Fibroblast of pulmonary artery (primary cell): Measurements from ENCODE around the gene CASP10.
A peak's percentile ranks its signal among the peaks of the same experiment; 100 is the strongest.
"Not testable (repeated sequence)": the region's sequence is repeated elsewhere in the genome, so short reads cannot be mapped to it uniquely, and the experiment has no call there.

Experiments
- DNase-seq: peaks from one replicate; pipeline ENCODE4 v3.0.0-alpha.2; 2010; ENCODE audit warnings: low read depth
- H3K4me3 ChIP-seq: replicated peaks from 2 replicates; pipeline ENCODE4 v1.5.1; 2011; ENCODE audit warnings: low read depth, mild to moderate bottlenecking, control low read depth, low read length, moderate library complexity
- TF ChIP-seq, protein P1 (sequence below): IDR thresholded peaks from 2 replicates; pipeline ENCODE4 v1.5.1; 2011; ENCODE audit warnings: mild to moderate bottlenecking, control low read depth, low read length, inconsistent platforms; ENCODE audit errors: missing control alignments

CASP10 gene

DNA sequence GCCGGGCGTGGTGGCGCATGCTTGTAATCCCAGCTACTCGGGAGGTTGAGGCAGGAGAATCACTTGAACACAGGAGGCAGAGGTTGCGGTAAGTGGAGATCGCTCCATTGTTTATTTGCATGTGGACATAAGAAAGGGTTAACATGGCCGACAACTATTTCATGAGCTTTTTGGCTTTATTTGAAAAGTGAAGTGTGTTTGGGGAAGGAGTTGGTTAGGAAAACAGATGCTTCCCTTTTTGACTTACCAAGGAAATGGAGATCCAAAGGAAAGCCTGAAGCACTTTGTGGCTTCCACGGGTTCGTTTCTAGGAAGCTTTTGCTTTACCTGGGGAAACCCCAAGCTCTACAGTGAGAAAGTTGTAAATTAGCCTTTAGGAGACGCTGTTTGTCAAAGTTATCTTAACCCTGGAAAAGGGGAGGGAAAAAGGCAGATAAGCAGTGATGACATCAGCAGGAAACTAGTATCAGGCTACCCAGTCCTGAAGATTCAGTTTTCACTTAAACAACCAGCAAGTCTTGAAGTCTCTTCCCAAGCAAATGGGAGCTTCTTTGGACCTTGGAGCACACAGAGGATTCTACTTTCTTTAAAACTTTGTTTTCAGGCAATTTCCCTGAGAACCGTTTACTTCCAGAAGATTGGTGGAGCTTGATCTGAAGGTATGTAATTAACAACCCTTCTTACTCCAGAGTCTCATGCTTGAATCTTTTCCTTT is at the start of gene CASP10:
Gene CASP10, plus strand, starts transcription at position 492 of the 715 bp plus-strand sequence. CDS start 2,637 bp downstream, outside the sequence.
- peak within 1 kb of the TSS; percentile 52 for H3K4me3 ChIP-seq
- DNase-seq: peak; percentile 86
- TF ChIP-seq, protein P1, sequence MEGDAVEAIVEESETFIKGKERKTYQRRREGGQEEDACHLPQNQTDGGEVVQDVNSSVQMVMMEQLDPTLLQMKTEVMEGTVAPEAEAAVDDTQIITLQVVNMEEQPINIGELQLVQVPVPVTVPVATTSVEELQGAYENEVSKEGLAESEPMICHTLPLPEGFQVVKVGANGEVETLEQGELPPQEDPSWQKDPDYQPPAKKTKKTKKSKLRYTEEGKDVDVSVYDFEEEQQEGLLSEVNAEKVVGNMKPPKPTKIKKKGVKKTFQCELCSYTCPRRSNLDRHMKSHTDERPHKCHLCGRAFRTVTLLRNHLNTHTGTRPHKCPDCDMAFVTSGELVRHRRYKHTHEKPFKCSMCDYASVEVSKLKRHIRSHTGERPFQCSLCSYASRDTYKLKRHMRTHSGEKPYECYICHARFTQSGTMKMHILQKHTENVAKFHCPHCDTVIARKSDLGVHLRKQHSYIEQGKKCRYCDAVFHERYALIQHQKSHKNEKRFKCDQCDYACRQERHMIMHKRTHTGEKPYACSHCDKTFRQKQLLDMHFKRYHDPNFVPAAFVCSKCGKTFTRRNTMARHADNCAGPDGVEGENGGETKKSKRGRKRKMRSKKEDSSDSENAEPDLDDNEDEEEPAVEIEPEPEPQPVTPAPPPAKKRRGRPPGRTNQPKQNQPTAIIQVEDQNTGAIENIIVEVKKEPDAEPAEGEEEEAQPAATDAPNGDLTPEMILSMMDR: peak; percentile 61

DNA sequence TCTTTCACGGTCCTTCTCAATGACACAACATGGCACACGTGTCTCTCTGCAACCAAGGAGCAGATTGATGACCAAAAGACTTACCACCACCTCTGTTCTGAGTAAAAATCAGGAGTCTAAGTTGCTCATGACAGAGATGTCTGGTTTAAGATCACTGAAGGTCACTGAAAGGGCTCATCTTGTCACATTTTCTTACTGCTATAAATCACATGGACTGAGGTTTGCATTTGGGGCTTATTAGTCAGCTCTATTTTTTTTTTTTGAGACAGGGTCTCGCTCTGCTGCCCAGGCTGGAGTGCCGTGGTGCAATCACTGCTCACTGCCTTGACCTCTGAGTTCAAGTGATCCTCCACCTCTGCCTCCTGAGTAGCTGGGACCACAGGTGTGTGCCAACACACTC is 47.6 kb upstream of the CASP10 start:
- DNase-seq: no peak
- TF ChIP-seq, protein P1: no peak

GRCh38 chr2:201136889-201137321 is 46.0 kb upstream of the CASP10 start:
- H3K4me3 ChIP-seq: no peak overlapping the region
- TF ChIP-seq, protein P1: no peak
- DNase-seq: no peak

More for the DNA sequence above, 47.6 kb upstream of the CASP10 start:
- H3K4me3 ChIP-seq: no peak overlapping the region

DNA sequence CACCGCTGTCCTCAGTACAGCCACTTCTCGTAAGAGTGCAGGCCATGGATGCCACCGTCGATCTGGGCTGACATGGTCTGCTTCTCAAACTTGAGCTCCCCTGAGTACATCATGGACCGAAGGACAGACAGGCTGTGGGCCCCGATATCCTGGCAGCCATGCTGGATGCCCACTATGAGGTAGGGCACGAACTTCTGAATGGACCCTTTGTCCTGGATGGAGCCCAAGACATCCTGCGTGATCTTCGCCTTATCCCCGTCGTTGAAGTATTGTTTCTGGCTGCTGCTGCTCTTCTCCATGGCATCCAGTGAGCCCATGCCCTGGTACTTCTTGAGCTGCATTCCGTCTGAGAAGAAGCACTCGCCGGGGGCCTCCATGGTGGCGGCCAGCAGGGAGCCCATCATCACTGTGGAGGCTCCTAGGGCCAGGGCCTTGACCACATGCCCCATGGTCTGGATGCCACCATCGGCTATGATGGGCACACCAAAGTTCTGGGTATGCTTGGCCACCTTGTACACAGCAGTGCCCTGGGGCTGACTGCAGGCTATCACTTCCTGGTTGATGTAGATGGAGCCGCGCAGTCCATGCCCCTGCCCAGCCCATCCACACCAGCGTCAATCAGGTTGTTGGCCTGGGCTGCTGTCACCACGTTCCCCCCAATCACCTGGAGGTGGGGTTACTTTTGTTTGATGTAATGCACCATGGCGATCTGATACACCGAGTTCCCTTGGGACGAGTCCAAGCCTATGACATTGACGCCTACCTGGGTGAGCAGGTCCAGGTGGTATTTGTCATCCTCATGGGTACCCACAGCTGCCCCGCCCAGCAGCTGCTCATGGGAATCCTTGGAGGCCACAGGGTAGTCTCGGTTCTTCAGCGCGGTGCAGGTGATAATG is 45.2 kb upstream of the CASP10 start:
- H3K4me3 ChIP-seq: no peak overlapping the region
- DNase-seq: no peak
- TF ChIP-seq, protein P1: no peak

DNA sequence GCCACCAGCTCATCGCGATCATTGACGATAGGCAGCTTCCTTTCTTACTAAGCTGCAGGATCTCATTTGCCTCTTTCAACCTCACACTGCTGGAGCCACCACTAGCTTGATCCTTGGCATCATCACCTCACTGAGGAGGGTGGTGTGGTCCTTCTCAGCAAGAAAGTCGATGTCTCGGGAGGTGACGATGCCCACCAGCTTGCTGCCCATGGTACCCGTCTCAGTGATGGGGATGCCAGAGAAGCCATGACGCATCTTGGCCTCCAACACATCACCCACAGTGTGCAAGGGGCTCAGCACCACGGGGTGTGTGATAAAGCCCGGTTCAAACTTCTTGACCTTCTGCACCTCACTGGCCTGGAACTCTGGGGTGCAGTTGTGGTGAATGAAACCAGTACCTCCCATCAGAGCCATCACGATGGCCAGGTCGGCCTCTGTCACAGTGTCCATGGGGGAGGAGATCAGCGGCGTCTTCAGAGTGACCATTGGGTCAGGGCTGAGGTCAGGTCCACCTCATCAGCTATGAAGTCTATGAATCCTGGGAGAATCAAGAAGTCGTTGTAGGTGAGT is 44.5 kb upstream of the CASP10 start:
- DNase-seq: no peak
- TF ChIP-seq, protein P1: no peak
- no peak overlapping the region for H3K4me3 ChIP-seq

DNA sequence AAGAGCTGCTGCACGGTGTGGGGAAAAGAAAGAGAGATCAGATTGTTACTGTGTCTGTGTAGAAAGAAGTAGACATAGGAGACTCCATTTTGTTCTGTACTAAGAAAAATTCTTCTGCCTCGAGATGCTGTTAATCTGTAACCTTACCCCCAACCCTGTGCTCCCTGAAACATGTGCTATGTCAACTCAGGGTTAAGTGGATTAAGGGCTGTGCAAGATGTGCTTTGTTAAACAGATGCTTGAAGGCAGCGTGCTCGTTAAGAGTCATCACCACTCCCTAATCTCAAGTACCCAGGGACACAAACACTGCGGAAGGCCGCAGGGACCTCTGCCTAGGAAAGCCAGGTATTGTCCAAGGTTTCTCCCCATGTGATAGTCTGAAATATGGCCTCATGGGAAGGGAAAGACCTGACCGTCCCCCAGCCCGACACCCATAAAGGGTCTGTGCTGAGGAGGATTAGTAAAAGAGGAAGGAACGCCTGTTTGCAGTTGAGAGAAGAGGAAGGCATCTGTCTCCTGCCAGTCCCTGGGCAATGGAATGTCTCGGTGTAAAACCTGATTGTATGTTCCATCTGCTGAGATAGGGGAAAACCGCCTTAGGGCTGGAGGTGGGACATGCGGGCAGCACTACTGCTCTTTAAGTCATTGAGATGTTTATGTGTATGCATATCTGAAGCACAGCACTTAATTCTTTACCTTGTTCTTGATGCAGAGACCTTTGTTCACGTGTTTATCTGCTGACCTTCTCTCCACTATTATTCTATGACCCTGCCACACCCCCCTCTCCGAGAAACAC is 43.8 kb upstream of the CASP10 start:
- H3K4me3 ChIP-seq, DNase-seq: not testable (repeated sequence)
